GM18511 (cell line): Measurements from ENCODE around the gene PLEKHG7.
A peak's percentile ranks its signal among the peaks of the same experiment; 100 is the strongest.

Experiments
- ATAC-seq: cut with Tn5 transposase; IDR thresholded peaks from one replicate; pipeline ENCODE4 v1.9.1; 2021; ENCODE audit warnings: mild to moderate bottlenecking, moderate library complexity; ENCODE audit not compliant: unreplicated experiment

Gene PLEKHG7

GRCh38 chr12:92706594-92706993 is 3.8 kb downstream of the PLEKHG7 start:
- no peak for ATAC-seq

- ATAC-seq = no peak
Measured at GRCh38 chr12:92707926-92708325, 5.1 kb downstream of the PLEKHG7 start.

- no peak for ATAC-seq
Measured at GRCh38 chr12:92715625-92716024, 12.8 kb downstream of the PLEKHG7 start.

GRCh38 chr12:92717202-92717601 is 14.4 kb downstream of the PLEKHG7 start:
- no peak for ATAC-seq

GRCh38 chr12:92718483-92718990 is 15.7 kb downstream of the PLEKHG7 start:
- no peak for ATAC-seq

- ATAC-seq = no peak
Measured at GRCh38 chr12:92719674-92720073, 16.9 kb downstream of the PLEKHG7 start.

GRCh38 chr12:92721130-92721529 is 18.3 kb downstream of the PLEKHG7 start:
- ATAC-seq = no peak

- ATAC-seq = no peak
Measured at GRCh38 chr12:92721656-92722055, 18.9 kb downstream of the PLEKHG7 start.

GRCh38 chr12:92722897-92723296 is 20.1 kb downstream of the PLEKHG7 start:
- ATAC-seq = no peak

- ATAC-seq = no peak
Measured at GRCh38 chr12:92726850-92727249, 24.1 kb downstream of the PLEKHG7 start.

GRCh38 chr12:92729773-92730305 is 27.1 kb downstream of the PLEKHG7 start:
- peak; percentile 50 for ATAC-seq

- ATAC-seq = no peak
Measured at GRCh38 chr12:92730758-92731157, 28.0 kb downstream of the PLEKHG7 start.

- no peak for ATAC-seq
Measured at GRCh38 chr12:92732216-92732615, 29.4 kb downstream of the PLEKHG7 start.

- no peak for ATAC-seq
Measured at GRCh38 chr12:92732716-92733115, 29.9 kb downstream of the PLEKHG7 start.

GRCh38 chr12:92733181-92733580 is 30.4 kb downstream of the PLEKHG7 start:
- no peak for ATAC-seq

GRCh38 chr12:92733661-92734060 is 30.9 kb downstream of the PLEKHG7 start:
- no peak for ATAC-seq

GRCh38 chr12:92735131-92735721 is 32.4 kb downstream of the PLEKHG7 start:
- no peak for ATAC-seq

GRCh38 chr12:92736605-92737004 is 33.8 kb downstream of the PLEKHG7 start:
- no peak for ATAC-seq

- ATAC-seq = no peak
Measured at GRCh38 chr12:92737855-92738850, 35.4 kb downstream of the PLEKHG7 start.

GRCh38 chr12:92739113-92739512 is 36.3 kb downstream of the PLEKHG7 start:
- ATAC-seq = no peak

- ATAC-seq = no peak
Measured at GRCh38 chr12:92740411-92740810, 37.6 kb downstream of the PLEKHG7 start.

GRCh38 chr12:92743026-92743425 is 40.2 kb downstream of the PLEKHG7 start:
- no peak for ATAC-seq
